DND-41 (cell line): ENCODE results near the gene CTNNA3.

Experiments
- ATAC-seq: fragments of 200-7000 bp; cut with Tn5 transposase; 3 replicates; pipeline ENCODE4 v1.9.1; 2021; ENCODE audit warnings: low read depth; ENCODE audit not compliant: insufficient read depth
- DNase-seq: peaks from one replicate; pipeline ENCODE4 v3.0.0-alpha.2; 2020
- H2AFZ ChIP-seq: 2 replicates; pipeline ENCODE4 v1.6.0; 2012; ENCODE audit warnings: low read depth, low read length
- H3K27ac ChIP-seq: 2 replicates; pipeline ENCODE4 v1.5.1; 2012; ENCODE audit warnings: low read length, inconsistent platforms
- H3K27me3 ChIP-seq: fragments of 200-600 bp; sonication (generic); 2 replicates; pipeline ENCODE4 v1.6.0; 2012; ENCODE audit warnings: low read length, mild to moderate bottlenecking, inconsistent platforms; ENCODE audit not compliant: insufficient read depth, poor library complexity
- H3K36me3 ChIP-seq: 2 replicates; pipeline ENCODE4 v1.5.1; 2012; ENCODE audit warnings: low read length, inconsistent platforms; ENCODE audit not compliant: insufficient read depth
- H3K4me1 ChIP-seq: 2 replicates; pipeline ENCODE4 v1.5.1; 2012; ENCODE audit warnings: mild to moderate bottlenecking, low read length; ENCODE audit not compliant: insufficient read depth
- H3K4me2 ChIP-seq: 2 replicates; pipeline ENCODE4 v1.6.0; 2012; ENCODE audit warnings: mild to moderate bottlenecking, moderate library complexity, low read length, inconsistent platforms; ENCODE audit not compliant: insufficient read depth
- H3K4me3 ChIP-seq, 2 experiments: fragments of 200-600 bp in 1 of 2; shearing (Covaris generic) in 1 of 2; 2 replicates each; pipeline ENCODE4 v1.5.1; 2012 to 2016; ENCODE audit warnings: inconsistent platforms in 2 of 2, low read length in 2 of 2, mild to moderate bottlenecking in 2 of 2, low read depth in 1 of 2, moderate library complexity in 1 of 2
- H3K79me2 ChIP-seq: 2 replicates; pipeline ENCODE4 v1.6.0; 2012; ENCODE audit warnings: low read length, inconsistent platforms; ENCODE audit not compliant: insufficient read depth
- H3K9ac ChIP-seq: 2 replicates; pipeline ENCODE4 v1.6.0; 2012; ENCODE audit warnings: low read depth, mild to moderate bottlenecking, inconsistent platforms, low read length, moderate library complexity
- H3K9me3 ChIP-seq: 2 replicates; pipeline ENCODE4 v1.5.1; 2012; ENCODE audit warnings: low read length, moderate library complexity, mild to moderate bottlenecking, inconsistent platforms; ENCODE audit not compliant: insufficient read depth, severe bottlenecking
- H4K20me1 ChIP-seq: 2 replicates; pipeline ENCODE4 v1.6.0; 2012; ENCODE audit warnings: low read length; ENCODE audit not compliant: insufficient read depth
- EZH2 ChIP-seq: IDR thresholded peaks from 3 replicates; pipeline ENCODE4 v1.6.1; 2012; ENCODE audit warnings: borderline replicate concordance, low read depth, mild to moderate bottlenecking, moderate library complexity, low read length, inconsistent platforms; ENCODE audit not compliant: severe bottlenecking
- TF ChIP-seq, protein P1 (sequence below): IDR thresholded peaks from 2 replicates; pipeline ENCODE4 v1.5.1; 2012; ENCODE audit warnings: borderline replicate concordance, low read length, moderate library complexity, mild to moderate bottlenecking; ENCODE audit not compliant: poor library complexity, severe bottlenecking; ENCODE audit errors: extremely low read depth

Gene CTNNA3

DNA sequence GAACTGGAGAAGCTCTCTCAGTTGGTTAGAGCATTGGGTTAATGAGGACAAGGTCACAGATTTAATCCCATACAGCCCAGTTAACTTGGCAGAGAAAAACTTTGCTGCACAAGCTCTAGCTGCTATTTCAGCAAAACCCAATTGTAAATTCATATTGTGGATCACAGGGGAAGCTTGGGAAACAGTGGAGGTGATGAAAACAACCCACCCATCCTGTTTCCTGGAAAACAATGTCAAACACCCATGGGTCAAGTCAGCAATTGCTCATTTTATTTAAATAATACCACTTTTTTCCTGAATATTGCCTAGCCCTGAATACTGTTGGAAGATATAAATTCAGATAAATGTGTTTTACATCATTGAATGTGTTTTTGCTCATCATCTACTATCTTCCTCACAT lies 1670.8 kb downstream of the CTNNA3 start:
- Histone ChIP-seq H4K20me1 (no peaks in the 10 kb centered on the region), H3K9me3 (no peaks in the 10 kb centered on the region), H3K27me3 (no peaks in the 10 kb centered on the region), H2AFZ (no peak overlapping the region), H3K36me3 (no peaks in the 10 kb centered on the region), H3K4me1 (no peaks in the 10 kb centered on the region), H3K4me3 (no peak overlapping the region), H3K9ac (no peak overlapping the region), H3K79me2 (no peaks in the 10 kb centered on the region), H3K27ac (no peak overlapping the region), H3K4me2 (no peak overlapping the region)
- ATAC-seq (no peak), DNase-seq (no peak)
- no peak for TF ChIP-seq EZH2
- TF ChIP-seq, protein P1, sequence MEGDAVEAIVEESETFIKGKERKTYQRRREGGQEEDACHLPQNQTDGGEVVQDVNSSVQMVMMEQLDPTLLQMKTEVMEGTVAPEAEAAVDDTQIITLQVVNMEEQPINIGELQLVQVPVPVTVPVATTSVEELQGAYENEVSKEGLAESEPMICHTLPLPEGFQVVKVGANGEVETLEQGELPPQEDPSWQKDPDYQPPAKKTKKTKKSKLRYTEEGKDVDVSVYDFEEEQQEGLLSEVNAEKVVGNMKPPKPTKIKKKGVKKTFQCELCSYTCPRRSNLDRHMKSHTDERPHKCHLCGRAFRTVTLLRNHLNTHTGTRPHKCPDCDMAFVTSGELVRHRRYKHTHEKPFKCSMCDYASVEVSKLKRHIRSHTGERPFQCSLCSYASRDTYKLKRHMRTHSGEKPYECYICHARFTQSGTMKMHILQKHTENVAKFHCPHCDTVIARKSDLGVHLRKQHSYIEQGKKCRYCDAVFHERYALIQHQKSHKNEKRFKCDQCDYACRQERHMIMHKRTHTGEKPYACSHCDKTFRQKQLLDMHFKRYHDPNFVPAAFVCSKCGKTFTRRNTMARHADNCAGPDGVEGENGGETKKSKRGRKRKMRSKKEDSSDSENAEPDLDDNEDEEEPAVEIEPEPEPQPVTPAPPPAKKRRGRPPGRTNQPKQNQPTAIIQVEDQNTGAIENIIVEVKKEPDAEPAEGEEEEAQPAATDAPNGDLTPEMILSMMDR: no peak

DNA sequence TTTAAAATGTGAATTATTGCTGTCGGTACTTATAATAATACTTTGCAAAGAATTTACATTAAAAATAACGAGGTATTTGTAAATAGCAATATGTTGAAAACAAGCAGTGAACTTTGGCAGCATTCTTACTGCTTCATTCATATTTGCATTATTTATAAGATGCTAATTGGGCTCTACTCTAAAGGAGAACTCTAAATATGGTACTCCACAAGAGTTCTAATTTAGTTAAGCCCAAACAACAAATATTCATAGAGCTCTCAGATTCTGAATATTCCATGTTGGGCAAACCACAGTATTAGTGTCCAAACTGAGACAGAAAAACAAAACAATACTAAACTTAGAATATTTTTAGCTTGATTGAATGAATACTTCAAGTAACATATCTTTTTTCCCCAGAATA lies 1674.6 kb downstream of the CTNNA3 start:
- TF ChIP-seq, protein P1: no peak
- no peak for TF ChIP-seq EZH2
- no peak for DNase-seq
- no peak overlapping the region for H3K27ac ChIP-seq
- H3K4me3 ChIP-seq: no peak overlapping the region
- no peaks in the 10 kb centered on the region for H4K20me1 ChIP-seq
- ATAC-seq: no peak
- H3K36me3 ChIP-seq: no peaks in the 10 kb centered on the region
- H3K27me3 ChIP-seq: no peaks in the 10 kb centered on the region
- no peak overlapping the region for H3K9ac ChIP-seq
- no peak overlapping the region for H2AFZ ChIP-seq
- H3K4me1 ChIP-seq: no peaks in the 10 kb centered on the region
- no peak overlapping the region for H3K4me2 ChIP-seq
- no peaks in the 10 kb centered on the region for H3K79me2 ChIP-seq
- no peaks in the 10 kb centered on the region for H3K9me3 ChIP-seq

- H3K4me1 ChIP-seq: no peaks in the 10 kb centered on the region
- ATAC-seq: no peak
Measured at GRCh38 chr10:66008221-66008620, 1687.8 kb downstream of the CTNNA3 start.

More at GRCh38 chr10:66008221-66008620, 1687.8 kb downstream of the CTNNA3 start:
- Histone ChIP-seq H3K9me3 (no peaks in the 10 kb centered on the region), H3K36me3 (no peaks in the 10 kb centered on the region), H3K4me3 (no peak overlapping the region), H3K9ac (no peak overlapping the region), H3K27ac (no peak overlapping the region), H3K79me2 (no peaks in the 10 kb centered on the region), H3K4me2 (no peak overlapping the region), H2AFZ (no peak overlapping the region), H3K27me3 (no peaks in the 10 kb centered on the region), H4K20me1 (no peaks in the 10 kb centered on the region)
- no peak for DNase-seq
- TF ChIP-seq EZH2: no peak
- TF ChIP-seq, protein P1: no peak
